ENCODE data around the gene MRPS23. TPM values are rescaled to one million over a fixed set of nuclear protein-coding genes. Genes with fewer than 3 reads are reported as not detected.
A peak's percentile ranks its signal among the peaks of the same experiment; 100 is the strongest.

Gene MRPS23
- total RNA-seq, 2 donors from 2014 or later: 24.1 to 35.3 TPM

DNA sequence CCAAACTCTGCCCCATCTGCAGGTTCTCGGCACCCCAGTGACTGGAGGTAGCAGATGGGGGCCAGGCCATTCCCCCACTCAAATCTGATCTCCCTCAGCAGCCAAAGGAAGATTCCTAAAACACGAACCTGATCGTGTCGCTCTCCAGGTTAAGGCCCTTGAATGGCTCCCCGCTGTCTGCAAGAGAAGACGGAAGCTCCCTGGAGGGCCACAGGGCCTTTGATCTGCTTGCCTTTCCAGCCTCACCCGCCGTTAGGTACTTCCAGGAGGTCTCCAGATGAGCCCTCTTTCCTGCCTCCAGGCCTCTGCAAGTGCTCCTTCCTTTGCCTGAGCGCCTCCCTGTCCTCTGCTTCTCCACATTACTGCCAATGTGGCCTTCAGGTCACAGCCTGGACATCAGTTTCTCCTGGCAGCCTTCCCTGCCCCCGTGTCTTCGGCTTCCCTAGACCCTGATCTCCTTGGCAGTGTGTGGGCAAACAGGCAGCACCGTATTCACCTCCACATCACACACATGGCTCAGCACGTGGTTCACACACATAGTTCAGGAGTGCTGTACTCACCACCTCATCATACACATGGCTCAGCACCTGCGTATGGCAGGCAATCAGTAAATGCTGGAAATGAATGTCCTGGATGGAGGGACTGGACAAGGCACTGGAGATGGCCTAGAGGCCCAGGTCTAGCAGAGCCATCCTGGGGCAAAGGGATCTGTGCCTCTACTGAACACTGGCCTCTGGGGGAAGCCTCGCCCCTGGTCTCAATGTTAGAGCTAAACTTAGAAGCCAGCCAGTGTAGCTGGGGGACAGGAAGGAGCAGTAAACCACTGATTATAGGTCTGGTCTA lies 26.4 kb upstream of the MRPS23 start:
- no peak overlapping the region for H3K4me3 ChIP-seq
- peak overlapping the region; percentile 82 to 90 for H3K27ac ChIP-seq
- TF ChIP-seq, protein P1, sequence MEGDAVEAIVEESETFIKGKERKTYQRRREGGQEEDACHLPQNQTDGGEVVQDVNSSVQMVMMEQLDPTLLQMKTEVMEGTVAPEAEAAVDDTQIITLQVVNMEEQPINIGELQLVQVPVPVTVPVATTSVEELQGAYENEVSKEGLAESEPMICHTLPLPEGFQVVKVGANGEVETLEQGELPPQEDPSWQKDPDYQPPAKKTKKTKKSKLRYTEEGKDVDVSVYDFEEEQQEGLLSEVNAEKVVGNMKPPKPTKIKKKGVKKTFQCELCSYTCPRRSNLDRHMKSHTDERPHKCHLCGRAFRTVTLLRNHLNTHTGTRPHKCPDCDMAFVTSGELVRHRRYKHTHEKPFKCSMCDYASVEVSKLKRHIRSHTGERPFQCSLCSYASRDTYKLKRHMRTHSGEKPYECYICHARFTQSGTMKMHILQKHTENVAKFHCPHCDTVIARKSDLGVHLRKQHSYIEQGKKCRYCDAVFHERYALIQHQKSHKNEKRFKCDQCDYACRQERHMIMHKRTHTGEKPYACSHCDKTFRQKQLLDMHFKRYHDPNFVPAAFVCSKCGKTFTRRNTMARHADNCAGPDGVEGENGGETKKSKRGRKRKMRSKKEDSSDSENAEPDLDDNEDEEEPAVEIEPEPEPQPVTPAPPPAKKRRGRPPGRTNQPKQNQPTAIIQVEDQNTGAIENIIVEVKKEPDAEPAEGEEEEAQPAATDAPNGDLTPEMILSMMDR (IDR thresholded peaks at IDR 0.05): no peak
- no peaks in the 10 kb centered on the region for H3K9me3 ChIP-seq
- peaks cover 0 to 75% of the 10 kb centered on the region in 2 donors for H3K4me1 ChIP-seq
- no peaks in the 10 kb centered on the region for H3K27me3 ChIP-seq
- no peak for DNase-seq (ENCODE audit: low spot score)
- peaks cover 26% of the 10 kb centered on the region for H3K36me3 ChIP-seq

DNA sequence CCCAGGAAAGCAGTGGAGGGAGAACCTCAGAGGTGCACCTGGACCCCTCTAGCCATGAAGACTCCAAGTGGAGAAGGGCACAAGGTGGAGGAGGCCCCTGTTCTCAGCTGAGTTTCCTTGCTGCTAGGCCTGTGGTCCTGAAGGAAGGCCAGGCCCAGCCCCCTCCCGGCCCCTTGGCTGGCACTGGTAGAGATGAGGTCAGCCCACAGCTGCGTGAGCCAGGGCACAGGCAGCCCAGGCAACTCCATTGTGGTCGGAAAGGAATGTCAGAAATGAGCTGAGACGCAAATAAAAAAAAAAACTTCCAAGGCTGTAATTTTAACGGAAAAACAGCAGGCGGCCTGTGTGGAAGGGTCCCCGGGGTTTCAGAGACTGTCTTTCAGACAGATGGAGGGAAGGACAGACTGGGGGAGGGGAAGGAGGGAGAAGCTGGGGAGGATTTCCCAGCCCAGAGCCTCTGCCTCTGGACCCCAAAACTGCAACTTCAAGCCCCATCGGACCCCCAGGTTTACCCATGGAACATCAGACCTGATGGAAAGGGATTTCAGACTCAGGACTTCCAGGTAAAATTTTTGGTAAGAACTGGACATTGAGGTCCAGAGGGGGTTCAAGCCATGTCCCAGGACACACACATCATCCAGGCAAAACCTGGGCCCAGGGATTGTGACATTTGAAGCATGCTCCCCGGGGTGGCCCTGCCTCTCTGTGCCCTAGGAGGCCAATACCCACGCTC lies 25.6 kb upstream of the MRPS23 start:
- Histone ChIP-seq H3K27me3 (no peaks in the 10 kb centered on the region), H3K36me3 (peaks cover 34% of the 10 kb centered on the region), H3K4me3 (no peak overlapping the region), H3K4me1 (peaks cover 0 to 68% of the 10 kb centered on the region in 2 donors), H3K27ac (peak overlapping the region; percentile 82 to 90), H3K9me3 (no peaks in the 10 kb centered on the region)
- TF ChIP-seq, protein P1 (IDR thresholded peaks at IDR 0.05): peak; percentile 21 to 55
- DNase-seq (ENCODE audit: low spot score): peak; percentile 88

DNA sequence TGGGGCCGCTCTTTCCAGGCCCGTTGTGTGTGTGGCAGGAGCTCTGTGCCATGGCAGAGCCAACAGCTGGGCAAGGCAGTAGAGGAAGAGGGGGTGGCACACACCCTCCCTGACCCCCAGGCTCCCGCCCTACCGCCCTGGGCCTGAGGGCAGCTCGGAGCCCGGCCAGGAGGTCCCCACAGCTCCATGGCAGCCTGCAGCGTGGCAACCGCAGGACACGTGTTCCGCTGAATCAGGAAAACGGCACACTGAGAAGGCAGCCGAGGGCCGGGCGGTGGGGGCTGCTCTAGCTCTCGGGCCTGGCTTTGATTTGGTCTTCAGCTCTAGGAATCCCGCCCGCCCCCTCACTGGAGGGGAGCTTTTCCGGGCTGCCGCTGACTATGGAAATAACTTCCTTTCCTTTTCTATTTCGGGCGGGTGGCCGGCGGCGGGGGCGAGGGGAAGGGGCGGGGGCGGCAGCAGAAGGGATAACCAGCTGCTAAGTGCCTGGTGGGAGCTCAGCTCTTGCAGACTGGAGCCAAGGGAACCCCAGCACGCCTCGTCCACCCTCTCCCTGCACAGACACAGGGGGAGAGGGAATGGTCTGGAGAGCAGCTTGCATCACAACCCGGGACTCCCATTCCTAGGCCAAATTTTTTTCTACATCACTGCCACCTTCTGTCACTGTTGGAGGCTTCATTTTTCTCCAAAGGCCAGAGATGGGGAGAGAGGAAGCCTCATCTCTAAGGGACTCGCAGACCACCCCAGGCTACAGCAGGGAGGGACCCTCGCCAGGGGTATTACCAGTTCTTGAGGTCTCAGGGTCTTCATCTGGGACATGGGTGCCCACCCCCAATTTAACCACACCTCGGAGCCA lies 24.8 kb upstream of the MRPS23 start:
- Histone ChIP-seq H3K27me3 (no peaks in the 10 kb centered on the region), H3K9me3 (no peaks in the 10 kb centered on the region), H3K4me1 (peaks cover 0 to 65% of the 10 kb centered on the region in 2 donors), H3K36me3 (peaks cover 40% of the 10 kb centered on the region), H3K4me3 (peak overlapping the region in 1 of 2 donors; percentile 24), H3K27ac (peak overlapping the region; percentile 82 to 90)
- TF ChIP-seq, protein P1 (IDR thresholded peaks at IDR 0.05): no peak
- peak; percentile 79 for DNase-seq (ENCODE audit: low spot score)

DNA sequence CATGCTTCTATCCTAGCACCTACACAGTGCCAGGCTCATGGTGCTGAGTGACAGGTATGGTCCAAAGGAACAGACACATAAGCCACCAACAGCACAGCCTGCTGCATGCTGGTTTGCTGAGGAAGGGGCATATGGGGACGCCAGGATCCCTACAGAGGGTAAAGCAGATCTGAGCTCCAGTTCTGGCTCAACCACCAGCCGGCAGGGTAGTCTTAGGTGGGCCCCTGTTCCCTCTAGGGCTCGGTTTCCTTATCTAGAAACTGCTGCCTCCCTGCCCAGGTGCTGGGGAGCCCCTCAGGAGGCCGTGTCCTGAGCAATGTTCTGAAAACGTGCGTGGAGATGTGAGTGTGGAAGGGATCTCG lies 24.2 kb upstream of the MRPS23 start:
- H3K4me3 ChIP-seq: peak overlapping the region in 1 of 2 donors; percentile 24
- no peak for DNase-seq (ENCODE audit: low spot score)
- peaks cover 0 to 65% of the 10 kb centered on the region in 2 donors for H3K4me1 ChIP-seq
- H3K36me3 ChIP-seq: peaks cover 39% of the 10 kb centered on the region
- no peaks in the 10 kb centered on the region for H3K27me3 ChIP-seq
- TF ChIP-seq, protein P1 (IDR thresholded peaks at IDR 0.05): no peak
- H3K9me3 ChIP-seq: no peaks in the 10 kb centered on the region
- peak overlapping the region; percentile 82 to 90 for H3K27ac ChIP-seq

DNA sequence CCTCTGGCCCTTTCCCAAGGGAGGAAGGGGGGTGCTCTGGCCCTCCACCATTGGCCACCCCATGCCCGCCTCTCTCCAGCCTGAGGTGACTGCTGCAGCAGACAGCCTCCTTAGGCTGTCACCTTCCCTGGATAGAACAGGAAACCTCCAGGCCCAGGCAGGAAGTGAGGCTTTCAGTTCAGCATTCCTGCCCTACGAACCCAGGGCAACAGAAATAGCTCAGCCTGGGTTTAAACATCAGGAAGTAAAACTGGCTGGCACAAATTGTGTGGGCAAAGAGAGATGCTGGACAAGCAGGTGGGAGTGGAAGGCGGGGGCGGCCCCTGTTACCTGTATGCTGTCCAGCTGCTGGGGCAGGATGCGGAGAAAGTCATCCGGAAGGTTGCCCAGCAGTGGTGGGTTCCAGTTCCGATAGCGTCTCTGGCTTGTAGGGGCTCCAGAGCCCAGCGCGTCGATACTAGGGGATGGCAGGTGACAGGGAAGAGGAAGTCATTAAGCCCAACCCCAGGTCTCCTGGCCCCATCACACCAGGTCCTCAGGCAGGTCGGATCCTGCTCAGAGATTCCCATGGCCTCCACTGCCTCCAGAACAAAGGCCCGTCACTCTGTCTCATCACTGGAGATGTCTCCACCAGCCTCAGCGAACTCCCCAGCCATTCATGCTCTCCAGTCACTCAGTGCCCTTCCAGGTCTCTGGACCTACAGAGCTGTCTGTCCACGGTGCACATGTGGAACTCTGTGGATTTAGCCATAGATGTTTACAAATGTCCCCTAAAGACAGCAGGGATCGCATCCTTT lies 23.6 kb upstream of the MRPS23 start:
- Histone ChIP-seq H3K36me3 (peaks cover 33% of the 10 kb centered on the region), H3K4me1 (peaks cover 0 to 65% of the 10 kb centered on the region in 2 donors), H3K27ac (peak overlapping the region; percentile 82 to 90), H3K4me3 (no peak overlapping the region), H3K27me3 (no peaks in the 10 kb centered on the region), H3K9me3 (no peaks in the 10 kb centered on the region)
- TF ChIP-seq, protein P1 (IDR thresholded peaks at IDR 0.05): no peak
- DNase-seq (ENCODE audit: low spot score): no peak

All from right atrium auricular region (tissue), 2 donors.